ENCODE measurements around the gene ADAMTSL5. TPM values are rescaled to one million over a fixed set of nuclear protein-coding genes. Genes with fewer than 3 reads are reported as not detected.

Gene ADAMTSL5
- total and polyA plus RNA-seq, 9 of the 15 experiments (the other 6 are each of a cell fraction or from before 2014, with no cell fraction given) = 1.0 to 11.6 (median 4.1) TPM

- H4K20me1 ChIP-seq (replicated peaks; ENCODE audit: control insufficient read depth, insufficient read depth, low read length) = peaks cover 8% of the 10 kb centered on the region
- H3K27ac ChIP-seq (ENCODE audit: extremely low read depth, low read depth, low read length) = no peak overlapping the region
- ChIA-PET POLR2A (interaction anchor here (0.6 to 1.2 kb wide), 4 partner anchors 11 to 800 kb away, joined by 3 to 8 read pairs (median 4); no protein-coding TSS in a partner anchor), CTCF (ENCODE audit: low intra/inter-chr PET ratio) (no interaction called here)
- FAIRE-seq = no peak
- no peaks in the 10 kb centered on the region for H3K9me1 ChIP-seq (ENCODE audit: control insufficient read depth, insufficient read depth, low read length)
- intact Hi-C loops (cut with micrococcal nuclease) = no loop called here
- in situ Hi-C loops (cut with MboI) = no loop called here
- BruUV-seq (replicated peaks) = no TSS peak
- H3K9me3 ChIP-seq (replicated peaks; ENCODE audit: control insufficient read depth, insufficient read depth, low read depth, low read length) = no peaks in the 10 kb centered on the region
- DNase-seq (ENCODE audit: extremely low read depth in 1 of 4, low spot score in 3 of 4) = no peak
- H3K4me3 ChIP-seq = no peak overlapping the region
- peaks cover 13% of the 10 kb centered on the region; the same call in 2 of the 3 replicates for H3K79me2 ChIP-seq (ENCODE audit: control insufficient read depth, insufficient read depth, low read length)
- H3K27me3 ChIP-seq (ENCODE audit: control insufficient read depth in 2 of 2, insufficient read depth in 2 of 2, low read length in 2 of 2) = no peaks in the 10 kb centered on the region
- no peak overlapping the region for H2AFZ ChIP-seq (ENCODE audit: low read depth, low read length)
- TF ChIP-seq RBM17 (IDR thresholded peaks at IDR 0.05; ENCODE audit: borderline replicate concordance, low read depth, low read length) (no peak), POLR2G (IDR thresholded peaks at IDR 0.05; ENCODE audit: low read depth, low read length) (peak; percentile 22; the same call in 1 of the 2 replicates), HNRNPL (IDR thresholded peaks at IDR 0.05; ENCODE audit: low read depth, low read length) (0 out of 2 replicates have a peak, but pooled peaks have one; percentile 15)
- 98% methylated on average over 39 of the region's 70 CpGs for WGBS (ENCODE audit: insufficient coverage, low coverage, missing lambda C conversion rate)
- no peak for ATAC-seq
- H3K4me1 ChIP-seq (replicated peaks in 1 of 2; ENCODE audit: control insufficient read depth in 2 of 2, insufficient read depth in 2 of 2, low read length in 2 of 2) = peaks cover 6 to 56% of the 10 kb centered on the region in 2 experiments; a peak in 4 of 5 replicates
- H3K9ac ChIP-seq (ENCODE audit: insufficient read depth in 1 of 2, low read depth in 2 of 2, low read length in 2 of 2) = no peak overlapping the region; a peak in 1 of 4 replicates
- H3K4me2 ChIP-seq (ENCODE audit: insufficient read depth, low read length) = no peak overlapping the region
- no peaks in the 10 kb centered on the region for H3K36me3 ChIP-seq (ENCODE audit: control insufficient read depth, insufficient read depth, low read length)
Observed at GRCh38 chr19:1466461-1467214, 46.2 kb downstream of the ADAMTSL5 start.

- ATAC-seq = no peak
- H2AFZ ChIP-seq (ENCODE audit: low read depth, low read length) = no peak overlapping the region
- H3K27me3 ChIP-seq (ENCODE audit: control insufficient read depth in 2 of 2, insufficient read depth in 2 of 2, low read length in 2 of 2) = no peaks in the 10 kb centered on the region
- DNase-seq (ENCODE audit: extremely low read depth in 1 of 4, low spot score in 3 of 4) = no peak
- H3K9me3 ChIP-seq (replicated peaks; ENCODE audit: control insufficient read depth, insufficient read depth, low read depth, low read length) = no peaks in the 10 kb centered on the region
- peaks cover 8% of the 10 kb centered on the region; the same call in 2 of the 3 replicates for H3K79me2 ChIP-seq (ENCODE audit: control insufficient read depth, insufficient read depth, low read length)
- H4K20me1 ChIP-seq (replicated peaks; ENCODE audit: control insufficient read depth, insufficient read depth, low read length) = peaks cover 3% of the 10 kb centered on the region
- no peak overlapping the region for H3K27ac ChIP-seq (ENCODE audit: extremely low read depth, low read depth, low read length)
- H3K36me3 ChIP-seq (ENCODE audit: control insufficient read depth, insufficient read depth, low read length) = no peaks in the 10 kb centered on the region; the same call in 2 of the 3 replicates
- in situ Hi-C loops (cut with MboI) = no loop called here
- peaks cover under 1 to 54% of the 10 kb centered on the region in 2 experiments; a peak in 3 of 5 replicates for H3K4me1 ChIP-seq (replicated peaks in 1 of 2; ENCODE audit: control insufficient read depth in 2 of 2, insufficient read depth in 2 of 2, low read length in 2 of 2)
- intact Hi-C loops (cut with micrococcal nuclease) = no loop called here
- no peak overlapping the region for H3K9ac ChIP-seq (ENCODE audit: insufficient read depth in 1 of 2, low read depth in 2 of 2, low read length in 2 of 2)
- no peak overlapping the region for H3K4me3 ChIP-seq
- no peak overlapping the region for H3K4me2 ChIP-seq (ENCODE audit: insufficient read depth, low read length)
- ChIA-PET CTCF (ENCODE audit: low intra/inter-chr PET ratio) (no interaction called here), POLR2A (interaction anchor here (0.6 to 1.6 kb wide), 4 partner anchors 10 to 799 kb away, joined by 3 to 8 read pairs (median 5); no protein-coding TSS in a partner anchor)
- no TSS peak for BruUV-seq (replicated peaks)
- no peaks in the 10 kb centered on the region for H3K9me1 ChIP-seq (ENCODE audit: control insufficient read depth, insufficient read depth, low read length)
- 95% methylated on average over 23 of the region's 41 CpGs for WGBS (ENCODE audit: insufficient coverage, low coverage, missing lambda C conversion rate)
- FAIRE-seq = no peak
- TF ChIP-seq RBFOX2 (IDR thresholded peaks at IDR 0.05; ENCODE audit: low read depth, low read length) (0 out of 2 replicates have a peak, but pooled peaks have one; percentile 21), RBM25 (IDR thresholded peaks at IDR 0.05; ENCODE audit: low read depth, low read length, severe bottlenecking) (no peak), SREBF2 (CRISPR knock-in tag; IDR thresholded peaks at IDR 0.05) (no peak), POLR2G (IDR thresholded peaks at IDR 0.05; ENCODE audit: low read depth, low read length) (0 out of 2 replicates have a peak, but pooled peaks have one; percentile 11), SETDB1 (IDR thresholded peaks at IDR 0.05; ENCODE audit: low read length) (no peak), GATA2 (CRISPR knock-in tag; IDR thresholded peaks at IDR 0.05) (no peak), CGGBP1 (CRISPR knock-in tag; IDR thresholded peaks at IDR 0.05) (no peak), HNRNPL (IDR thresholded peaks at IDR 0.05; ENCODE audit: low read depth, low read length) (peak; percentile 89), ZNF785 (CRISPR knock-in tag; IDR thresholded peaks at IDR 0.05) (no peak), ZBTB49 (CRISPR knock-in tag; IDR thresholded peaks at IDR 0.05; ENCODE audit: borderline replicate concordance) (no peak)
Observed at GRCh38 chr19:1466018-1466460, 46.8 kb downstream of the ADAMTSL5 start.
